Measurements from ENCODE around the gene STIP1. TPM values are rescaled to one million over a fixed set of nuclear protein-coding genes. Genes with fewer than 3 reads are reported as not detected.
A peak's percentile ranks its signal among the peaks of the same experiment; 100 is the strongest.

Gene STIP1
- total and polyA plus RNA-seq, 9 of the 15 experiments (the other 6 are each of a cell fraction or from before 2014, with no cell fraction given) = 58.1 to 465 (median 346) TPM

DNA sequence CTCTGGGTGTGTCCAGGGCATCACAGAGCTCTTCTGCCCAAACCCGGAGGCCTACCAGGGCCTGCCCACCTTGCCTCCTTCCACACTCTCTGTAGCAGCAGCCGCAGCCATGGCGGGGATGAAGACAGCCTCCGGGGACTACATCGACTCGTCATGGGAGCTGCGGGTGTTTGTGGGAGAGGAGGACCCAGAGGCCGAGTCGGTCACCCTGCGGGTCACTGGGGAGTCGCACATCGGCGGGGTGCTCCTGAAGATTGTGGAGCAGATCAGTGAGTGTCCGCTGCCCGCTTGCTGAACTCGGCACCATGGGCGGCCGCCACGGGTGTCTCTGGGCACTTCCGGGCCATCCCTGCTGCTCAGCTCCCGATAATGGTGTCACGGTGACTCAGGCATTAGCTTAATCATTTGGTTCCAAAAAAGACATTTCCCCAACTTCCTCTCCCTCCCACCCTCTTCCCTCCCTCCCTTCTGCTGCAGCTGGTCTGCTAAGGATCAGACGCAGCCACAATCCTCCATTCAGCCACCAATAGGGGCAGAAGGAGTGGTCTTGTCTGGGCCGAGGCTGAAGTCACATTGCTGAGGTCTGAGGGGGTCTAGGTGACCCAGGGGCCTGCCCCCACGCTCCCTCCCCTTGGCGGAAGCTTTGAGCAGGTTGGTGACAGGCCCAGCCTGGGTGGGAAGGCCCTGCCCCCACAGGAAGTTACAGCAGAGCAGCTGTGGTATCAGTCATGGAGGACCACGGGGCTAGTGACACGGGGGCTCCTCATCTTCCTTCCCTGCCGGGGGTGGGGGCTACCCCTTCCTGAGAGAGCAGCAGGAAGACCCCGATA lies 21.5 kb downstream of the STIP1 start (continued):
- TF ChIP-seq, protein P1, sequence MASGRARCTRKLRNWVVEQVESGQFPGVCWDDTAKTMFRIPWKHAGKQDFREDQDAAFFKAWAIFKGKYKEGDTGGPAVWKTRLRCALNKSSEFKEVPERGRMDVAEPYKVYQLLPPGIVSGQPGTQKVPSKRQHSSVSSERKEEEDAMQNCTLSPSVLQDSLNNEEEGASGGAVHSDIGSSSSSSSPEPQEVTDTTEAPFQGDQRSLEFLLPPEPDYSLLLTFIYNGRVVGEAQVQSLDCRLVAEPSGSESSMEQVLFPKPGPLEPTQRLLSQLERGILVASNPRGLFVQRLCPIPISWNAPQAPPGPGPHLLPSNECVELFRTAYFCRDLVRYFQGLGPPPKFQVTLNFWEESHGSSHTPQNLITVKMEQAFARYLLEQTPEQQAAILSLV (tag; IDR thresholded peaks at IDR 0.05) = no peak; the same call in 1 of the 2 replicates
- TF ChIP-seq ZNF146 (CRISPR knock-in tag; IDR thresholded peaks at IDR 0.05; ENCODE audit: unreplicated experiment) (no peak), TEAD4 (IDR thresholded peaks at IDR 0.05; ENCODE audit: low read length) (0 out of 2 replicates have a peak, but pooled peaks have one; percentile 17), TEAD4 (CRISPR knock-in tag; IDR thresholded peaks at IDR 0.05; ENCODE audit: borderline replicate concordance) (no peak), POLR2AphosphoS2 (IDR thresholded peaks at IDR 0.05; ENCODE audit: low read length) (peak; percentile 41; the same call in 1 of the 2 replicates), ZNF347 (CRISPR knock-in tag; IDR thresholded peaks at IDR 0.05; ENCODE audit: low read depth) (no peak), GABPB1 (CRISPR knock-in tag; IDR thresholded peaks at IDR 0.05) (peak; percentile 84), NR3C1 (CRISPR knock-in tag; IDR thresholded peaks at IDR 0.05) (no peak), MAFG (tag; conservative IDR thresholded peaks at IDR 0.05) (peak; percentile 90), BACH1 (tag; IDR thresholded peaks at IDR 0.05) (0 out of 2 replicates have a peak, but pooled peaks have one; percentile 49), CCAR2 (IDR thresholded peaks at IDR 0.05; ENCODE audit: low read depth, low read length) (no peak), RBM22 (IDR thresholded peaks at IDR 0.05; ENCODE audit: low read depth, low read length, poor library complexity, severe bottlenecking) (no peak), CBX8 (IDR thresholded peaks at IDR 0.05; ENCODE audit: borderline replicate concordance, extremely low read depth, low read depth, low read length, poor library complexity, severe bottlenecking) (no peak), NR2C1 (IDR thresholded peaks at IDR 0.05) (no peak), NR2C1 (tag; IDR thresholded peaks at IDR 0.05) (peak; percentile 44; the same call in 1 of the 2 replicates), CBX1 (IDR thresholded peaks at IDR 0.05; ENCODE audit: low read depth) (no peak), PML (IDR thresholded peaks at IDR 0.05; ENCODE audit: low read length) (peak; percentile 76), NCOA4 (IDR thresholded peaks at IDR 0.05; ENCODE audit: partially characterized antibody) (no peak), JUND (IDR thresholded peaks at IDR 0.05; ENCODE audit: borderline replicate concordance, low read depth, low read length) (peak; percentile 83), JUND (tag; IDR thresholded peaks at IDR 0.05; ENCODE audit: borderline replicate concordance, low read depth, low read length) (peak; percentile 74; the same call in 1 of the 3 replicates), ZBTB7A (IDR thresholded peaks at IDR 0.05; ENCODE audit: borderline replicate concordance, control insufficient read depth, low read depth, low read length) (peak; percentile 99), ZBED1 (IDR thresholded peaks at IDR 0.05) (no peak)
- TF ChIP-seq, protein P2, sequence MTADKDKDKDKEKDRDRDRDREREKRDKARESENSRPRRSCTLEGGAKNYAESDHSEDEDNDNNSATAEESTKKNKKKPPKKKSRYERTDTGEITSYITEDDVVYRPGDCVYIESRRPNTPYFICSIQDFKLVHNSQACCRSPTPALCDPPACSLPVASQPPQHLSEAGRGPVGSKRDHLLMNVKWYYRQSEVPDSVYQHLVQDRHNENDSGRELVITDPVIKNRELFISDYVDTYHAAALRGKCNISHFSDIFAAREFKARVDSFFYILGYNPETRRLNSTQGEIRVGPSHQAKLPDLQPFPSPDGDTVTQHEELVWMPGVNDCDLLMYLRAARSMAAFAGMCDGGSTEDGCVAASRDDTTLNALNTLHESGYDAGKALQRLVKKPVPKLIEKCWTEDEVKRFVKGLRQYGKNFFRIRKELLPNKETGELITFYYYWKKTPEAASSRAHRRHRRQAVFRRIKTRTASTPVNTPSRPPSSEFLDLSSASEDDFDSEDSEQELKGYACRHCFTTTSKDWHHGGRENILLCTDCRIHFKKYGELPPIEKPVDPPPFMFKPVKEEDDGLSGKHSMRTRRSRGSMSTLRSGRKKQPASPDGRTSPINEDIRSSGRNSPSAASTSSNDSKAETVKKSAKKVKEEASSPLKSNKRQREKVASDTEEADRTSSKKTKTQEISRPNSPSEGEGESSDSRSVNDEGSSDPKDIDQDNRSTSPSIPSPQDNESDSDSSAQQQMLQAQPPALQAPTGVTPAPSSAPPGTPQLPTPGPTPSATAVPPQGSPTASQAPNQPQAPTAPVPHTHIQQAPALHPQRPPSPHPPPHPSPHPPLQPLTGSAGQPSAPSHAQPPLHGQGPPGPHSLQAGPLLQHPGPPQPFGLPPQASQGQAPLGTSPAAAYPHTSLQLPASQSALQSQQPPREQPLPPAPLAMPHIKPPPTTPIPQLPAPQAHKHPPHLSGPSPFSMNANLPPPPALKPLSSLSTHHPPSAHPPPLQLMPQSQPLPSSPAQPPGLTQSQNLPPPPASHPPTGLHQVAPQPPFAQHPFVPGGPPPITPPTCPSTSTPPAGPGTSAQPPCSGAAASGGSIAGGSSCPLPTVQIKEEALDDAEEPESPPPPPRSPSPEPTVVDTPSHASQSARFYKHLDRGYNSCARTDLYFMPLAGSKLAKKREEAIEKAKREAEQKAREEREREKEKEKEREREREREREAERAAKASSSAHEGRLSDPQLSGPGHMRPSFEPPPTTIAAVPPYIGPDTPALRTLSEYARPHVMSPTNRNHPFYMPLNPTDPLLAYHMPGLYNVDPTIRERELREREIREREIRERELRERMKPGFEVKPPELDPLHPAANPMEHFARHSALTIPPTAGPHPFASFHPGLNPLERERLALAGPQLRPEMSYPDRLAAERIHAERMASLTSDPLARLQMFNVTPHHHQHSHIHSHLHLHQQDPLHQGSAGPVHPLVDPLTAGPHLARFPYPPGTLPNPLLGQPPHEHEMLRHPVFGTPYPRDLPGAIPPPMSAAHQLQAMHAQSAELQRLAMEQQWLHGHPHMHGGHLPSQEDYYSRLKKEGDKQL (CRISPR knock-in tag; IDR thresholded peaks at IDR 0.05; ENCODE audit: borderline replicate concordance) = no peak
